Hepatocyte (in vitro differentiated cells): ENCODE results near the gene SCNN1B. TPM values are rescaled to one million over a fixed set of nuclear protein-coding genes. Genes with fewer than 3 reads are reported as not detected.
"Not testable (repeated sequence)": the region's sequence is repeated elsewhere in the genome, so short reads cannot be mapped to it uniquely, and the experiment has no call there.

ENCODE experiments used
- DNase-seq: peaks from one replicate; pipeline ENCODE4 v3.0.0-alpha.2; 2016; ENCODE audit warnings: low spot score
- H2AFZ ChIP-seq: fragments of 200-600 bp; sonication (generic); 2 replicates; pipeline ENCODE4 v1.6.0; 2016; ENCODE audit warnings: antibody characterized with exemption, mild to moderate bottlenecking
- H3K27ac ChIP-seq: fragments of 200-600 bp; sonication (generic); 2 replicates; pipeline ENCODE4 v1.5.1; 2016; ENCODE audit warnings: mild to moderate bottlenecking
- H3K27me3 ChIP-seq: fragments of 200-600 bp; sonication (generic); 2 replicates; pipeline ENCODE4 v1.6.1; 2016
- H3K36me3 ChIP-seq: fragments of 200-600 bp; sonication (generic); replicated peaks from 2 replicates; pipeline ENCODE4 v1.5.1; 2016; ENCODE audit warnings: low read depth; ENCODE audit not compliant: insufficient read depth
- H3K4me1 ChIP-seq: fragments of 200-600 bp; sonication (generic); 2 replicates; pipeline ENCODE4 v1.5.1; 2016; ENCODE audit warnings: mild to moderate bottlenecking, moderate library complexity; ENCODE audit not compliant: insufficient read depth
- H3K4me2 ChIP-seq: fragments of 200-600 bp; sonication (generic); 2 replicates; pipeline ENCODE4 v1.6.0; 2016
- H3K4me3 ChIP-seq: fragments of 200-600 bp; sonication (generic); 2 replicates; pipeline ENCODE4 v1.5.1; 2016; ENCODE audit warnings: mild to moderate bottlenecking
- H3K79me2 ChIP-seq: fragments of 200-600 bp; sonication (generic); 2 replicates; pipeline ENCODE4 v1.6.0; 2017; ENCODE audit warnings: mild to moderate bottlenecking
- H3K9me2 ChIP-seq: fragments of 200-600 bp; sonication (generic); replicated peaks from 2 replicates; pipeline ENCODE4 v1.6.0; 2017; ENCODE audit warnings: mild to moderate bottlenecking; ENCODE audit not compliant: insufficient read depth
- H3K9me3 ChIP-seq: fragments of 200-600 bp; sonication (generic); 2 replicates; pipeline ENCODE4 v1.5.1; 2016; ENCODE audit warnings: low read depth, mild to moderate bottlenecking
- H4K20me1 ChIP-seq: fragments of 200-600 bp; sonication (generic); 2 replicates; pipeline ENCODE4 v1.6.0; 2016; ENCODE audit warnings: mild to moderate bottlenecking; ENCODE audit not compliant: insufficient read depth, poor library complexity, severe bottlenecking
- EZH2 ChIP-seq: fragments of 200-600 bp; sonication (generic); IDR thresholded peaks from 2 replicates; pipeline ENCODE4 v1.6.1; 2016; ENCODE audit warnings: antibody characterized with exemption, mild to moderate bottlenecking, borderline replicate concordance
- EZH2phosphoT487 ChIP-seq: fragments of 200-600 bp; sonication (generic); IDR thresholded peaks from one replicate; pipeline ENCODE4 v1.6.1; 2018; ENCODE audit warnings: antibody characterized with exemption, mild to moderate bottlenecking, low read depth, moderate library complexity; ENCODE audit not compliant: unreplicated experiment, severe bottlenecking
- WGBS: methylation state at CpG from one replicate; pipeline ENCODE4 v1.1.6; 2016; ENCODE audit warnings: low lambda C conversion rate; ENCODE audit errors: missing lambda C conversion rate; 5-methylcytosine and 5-hydroxymethylcytosine counted together
- polyA plus RNA-seq: library from polyadenylated mRNA; unstranded; fragments of >200 nt; fragmentation: Nextera tagmentation; extraction: Ambion mirVana; gene quantifications from 2 replicates; pipeline ENCODE4 v1.2.1, GENCODE V29; 2016
- total RNA-seq: library from RNA; depleted of rRNA; stranded (reverse); fragments of >200 nt; gene quantifications from 2 replicates; pipeline ENCODE4 v1.2.3, GENCODE V29; 2014
- TF ChIP-seq, protein P1 (sequence below): fragments of 200-600 bp; sonication (generic); IDR thresholded peaks from 2 replicates; pipeline ENCODE4 v1.5.1; 2016; ENCODE audit warnings: antibody characterized with exemption, mild to moderate bottlenecking; ENCODE audit not compliant: poor library complexity

SCNN1B gene, protein sequence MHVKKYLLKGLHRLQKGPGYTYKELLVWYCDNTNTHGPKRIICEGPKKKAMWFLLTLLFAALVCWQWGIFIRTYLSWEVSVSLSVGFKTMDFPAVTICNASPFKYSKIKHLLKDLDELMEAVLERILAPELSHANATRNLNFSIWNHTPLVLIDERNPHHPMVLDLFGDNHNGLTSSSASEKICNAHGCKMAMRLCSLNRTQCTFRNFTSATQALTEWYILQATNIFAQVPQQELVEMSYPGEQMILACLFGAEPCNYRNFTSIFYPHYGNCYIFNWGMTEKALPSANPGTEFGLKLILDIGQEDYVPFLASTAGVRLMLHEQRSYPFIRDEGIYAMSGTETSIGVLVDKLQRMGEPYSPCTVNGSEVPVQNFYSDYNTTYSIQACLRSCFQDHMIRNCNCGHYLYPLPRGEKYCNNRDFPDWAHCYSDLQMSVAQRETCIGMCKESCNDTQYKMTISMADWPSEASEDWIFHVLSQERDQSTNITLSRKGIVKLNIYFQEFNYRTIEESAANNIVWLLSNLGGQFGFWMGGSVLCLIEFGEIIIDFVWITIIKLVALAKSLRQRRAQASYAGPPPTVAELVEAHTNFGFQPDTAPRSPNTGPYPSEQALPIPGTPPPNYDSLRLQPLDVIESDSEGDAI
- total RNA-seq, result 0.23 and 0.24 TPM in 2 replicates
- polyA plus RNA-seq, result 0.85 and 2.7 TPM in 2 replicates

GRCh38 chr16:23302045-23302956, at the start of gene SCNN1B:
Gene SCNN1B (plus strand): TSS chr16:23302302. CDS start chr16:23348600, 46,298 bp downstream.
- 7% methylated on average over 25 of the region's 81 CpGs for WGBS
- H3K4me3 ChIP-seq, result no peak within 1 kb of the TSS

GRCh38 chr16:23252310-23252709, 49.8 kb upstream of the SCNN1B start:
- no peaks in the 10 kb centered on the region for H3K36me3 ChIP-seq
- H3K9me2 ChIP-seq, result no peaks in the 10 kb centered on the region
- no peak overlapping the region for H2AFZ ChIP-seq
- H3K4me3 ChIP-seq, result no peak overlapping the region
- 93% methylated on average over 5 of the region's 5 CpGs for WGBS
- H4K20me1 ChIP-seq, result no peaks in the 10 kb centered on the region
- no peak for TF ChIP-seq EZH2phosphoT487
- no peak for TF ChIP-seq EZH2
- TF ChIP-seq, protein P1, sequence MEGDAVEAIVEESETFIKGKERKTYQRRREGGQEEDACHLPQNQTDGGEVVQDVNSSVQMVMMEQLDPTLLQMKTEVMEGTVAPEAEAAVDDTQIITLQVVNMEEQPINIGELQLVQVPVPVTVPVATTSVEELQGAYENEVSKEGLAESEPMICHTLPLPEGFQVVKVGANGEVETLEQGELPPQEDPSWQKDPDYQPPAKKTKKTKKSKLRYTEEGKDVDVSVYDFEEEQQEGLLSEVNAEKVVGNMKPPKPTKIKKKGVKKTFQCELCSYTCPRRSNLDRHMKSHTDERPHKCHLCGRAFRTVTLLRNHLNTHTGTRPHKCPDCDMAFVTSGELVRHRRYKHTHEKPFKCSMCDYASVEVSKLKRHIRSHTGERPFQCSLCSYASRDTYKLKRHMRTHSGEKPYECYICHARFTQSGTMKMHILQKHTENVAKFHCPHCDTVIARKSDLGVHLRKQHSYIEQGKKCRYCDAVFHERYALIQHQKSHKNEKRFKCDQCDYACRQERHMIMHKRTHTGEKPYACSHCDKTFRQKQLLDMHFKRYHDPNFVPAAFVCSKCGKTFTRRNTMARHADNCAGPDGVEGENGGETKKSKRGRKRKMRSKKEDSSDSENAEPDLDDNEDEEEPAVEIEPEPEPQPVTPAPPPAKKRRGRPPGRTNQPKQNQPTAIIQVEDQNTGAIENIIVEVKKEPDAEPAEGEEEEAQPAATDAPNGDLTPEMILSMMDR, result no peak
- H3K27me3 ChIP-seq, result no peaks in the 10 kb centered on the region
- H3K79me2 ChIP-seq, result no peaks in the 10 kb centered on the region
- no peak overlapping the region for H3K4me2 ChIP-seq
- no peaks in the 10 kb centered on the region for H3K9me3 ChIP-seq
- no peak for DNase-seq
- H3K27ac ChIP-seq, result no peak overlapping the region
- no peaks in the 10 kb centered on the region for H3K4me1 ChIP-seq

More at GRCh38 chr16:23302045-23302956, at the start of gene SCNN1B:
- no peak for DNase-seq
- Histone ChIP-seq H3K79me2 (no peaks in the 10 kb centered on the region), H3K36me3 (no peaks in the 10 kb centered on the region), H3K27ac (no peak within 1 kb of the TSS), H4K20me1 (no peaks in the 10 kb centered on the region), H3K4me2 (peak within 1 kb of the TSS; percentile 73), H3K9me2 (no peaks in the 10 kb centered on the region), H3K27me3 (peaks cover 59% of the 10 kb centered on the region), H3K4me1 (no peaks in the 10 kb centered on the region), H3K9me3 (no peaks in the 10 kb centered on the region), H2AFZ (no peak within 1 kb of the TSS)
- TF ChIP-seq EZH2phosphoT487 (peak; percentile 37), EZH2 (no peak)

DNA sequence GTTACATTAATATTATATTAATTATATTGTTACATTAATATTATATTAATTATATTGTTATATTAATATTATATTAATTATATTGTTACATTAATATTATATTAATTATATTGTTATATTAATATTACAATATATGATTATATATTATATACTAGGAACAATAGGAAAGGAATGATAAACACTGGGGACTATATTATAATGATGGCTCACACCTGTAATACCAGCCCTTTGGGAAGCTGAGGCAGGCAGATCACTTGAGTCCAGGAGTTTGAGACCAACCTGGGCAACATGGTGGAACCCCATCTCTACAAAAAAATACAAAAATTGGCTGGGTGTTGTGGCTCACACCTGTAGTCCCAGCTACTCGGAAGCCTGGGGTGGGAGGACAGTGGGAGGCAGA, 48.5 kb upstream of the SCNN1B start:
- not testable (repeated sequence) for H3K4me3 ChIP-seq, H3K27me3 ChIP-seq, H3K36me3 ChIP-seq, H2AFZ ChIP-seq, H3K4me1 ChIP-seq, H3K9me3 ChIP-seq, H3K27ac ChIP-seq, H3K4me2 ChIP-seq, H4K20me1 ChIP-seq, H3K79me2 ChIP-seq, DNase-seq, H3K9me2 ChIP-seq
- 79% methylated on average over 1 of the region's 1 CpG for WGBS

GRCh38 chr16:23254338-23254737, 47.8 kb upstream of the SCNN1B start:
- H3K4me3 ChIP-seq, result no peak overlapping the region
- no peak overlapping the region for H3K4me2 ChIP-seq
- no peak overlapping the region for H3K27ac ChIP-seq
- H3K9me2 ChIP-seq, result no peaks in the 10 kb centered on the region
- TF ChIP-seq EZH2phosphoT487 (no peak), EZH2 (no peak)
- TF ChIP-seq, protein P1, result no peak
- H2AFZ ChIP-seq, result no peak overlapping the region
- WGBS, result 73% methylated on average over 4 of the region's 4 CpGs
- H3K27me3 ChIP-seq, result no peaks in the 10 kb centered on the region
- H3K79me2 ChIP-seq, result no peaks in the 10 kb centered on the region
- no peaks in the 10 kb centered on the region for H3K4me1 ChIP-seq
- no peak for DNase-seq
- H3K36me3 ChIP-seq, result no peaks in the 10 kb centered on the region
- no peaks in the 10 kb centered on the region for H3K9me3 ChIP-seq
- H4K20me1 ChIP-seq, result no peaks in the 10 kb centered on the region
